ENCODE data around the gene DYNC1I1.

The DYNC1I1 gene

DNA sequence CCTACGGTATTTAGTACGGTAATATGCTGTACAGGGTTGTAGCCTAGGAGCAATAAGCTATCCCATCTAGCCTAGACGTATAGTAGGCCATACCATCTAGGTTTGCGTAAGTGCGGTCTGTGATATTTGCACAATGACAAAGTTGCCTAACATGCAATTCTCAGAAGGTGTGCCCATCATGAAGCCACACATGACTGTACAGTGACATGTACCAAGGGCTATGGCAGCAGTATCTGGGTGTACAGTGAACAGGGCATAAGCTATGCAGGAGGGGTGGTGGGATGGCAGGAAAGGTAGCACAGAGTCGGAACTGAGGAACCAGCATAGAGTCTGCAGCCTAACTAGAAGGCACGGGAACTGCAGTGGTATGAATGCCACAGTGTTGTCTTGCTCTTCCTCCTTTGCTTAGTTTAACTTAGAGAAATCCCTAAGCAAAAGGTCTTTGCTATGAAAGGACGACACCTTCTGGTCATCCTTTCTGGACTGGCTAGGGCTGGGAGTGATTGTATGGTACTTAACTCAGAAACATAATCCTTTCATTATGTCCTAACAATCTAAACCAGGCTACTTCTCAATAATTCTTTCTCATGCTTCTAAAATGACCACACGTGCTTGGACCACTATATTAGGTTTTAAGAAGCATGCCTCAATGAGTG lies 93.5 kb downstream of the DYNC1I1 start:
- peak; percentile 70 for DNase-seq

DNA sequence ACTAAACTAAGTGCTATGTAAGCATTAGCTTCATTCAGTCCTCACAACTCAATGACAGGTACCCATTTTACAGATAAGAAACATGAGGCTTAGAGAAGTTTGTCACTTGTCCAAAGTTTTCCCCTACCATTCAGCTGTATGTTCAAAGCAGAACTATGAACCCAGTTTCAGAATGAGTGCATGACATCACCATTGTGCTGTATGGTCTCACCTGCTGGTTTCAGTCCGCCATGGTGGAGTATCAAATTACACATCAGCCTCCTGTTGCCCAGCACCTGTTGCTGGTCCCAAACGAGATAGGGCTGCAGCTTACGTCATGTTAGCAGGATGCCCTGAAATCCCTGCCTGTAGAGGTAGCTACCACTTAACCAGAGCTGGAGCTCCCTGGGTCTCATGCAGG lies 95.0 kb downstream of the DYNC1I1 start:
- no peak for DNase-seq

DNA sequence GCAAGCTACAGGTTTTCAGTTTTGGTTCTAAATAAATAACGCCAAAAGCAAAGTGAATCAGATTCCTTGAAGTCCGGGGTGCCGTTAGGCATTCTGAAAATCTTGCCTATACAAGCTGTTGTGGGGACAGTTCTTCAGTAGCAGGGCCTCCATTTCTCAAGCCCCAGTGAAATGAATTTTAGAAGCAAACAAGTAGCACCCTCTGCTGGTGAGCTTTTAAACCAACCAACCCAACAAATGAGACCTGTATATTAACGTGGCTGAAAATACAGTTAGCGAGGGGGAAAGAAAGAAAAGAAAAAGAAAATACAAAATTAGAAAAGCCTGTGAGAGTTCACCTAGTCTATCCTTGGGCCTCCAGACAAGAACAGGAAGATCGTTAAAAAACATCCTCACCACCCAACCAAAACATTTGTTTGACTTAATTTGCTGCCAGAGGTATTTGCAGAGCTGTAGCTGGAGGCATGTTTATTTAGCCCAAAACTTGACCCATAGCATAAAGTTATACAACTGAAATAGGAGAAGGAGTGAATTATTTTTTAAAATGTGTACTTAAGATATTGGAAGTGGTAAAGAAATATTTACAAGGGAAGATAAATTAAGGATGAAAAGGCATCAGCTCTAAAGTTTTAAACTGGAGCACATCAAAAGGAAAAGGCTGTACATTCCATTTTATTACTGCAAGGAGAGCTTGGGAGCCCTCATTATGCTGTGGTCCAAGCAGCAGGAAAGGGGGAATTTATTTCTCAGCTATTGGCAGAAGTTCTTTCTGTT lies 98.9 kb downstream of the DYNC1I1 start:
- peak; percentile 91 for DNase-seq

DNA sequence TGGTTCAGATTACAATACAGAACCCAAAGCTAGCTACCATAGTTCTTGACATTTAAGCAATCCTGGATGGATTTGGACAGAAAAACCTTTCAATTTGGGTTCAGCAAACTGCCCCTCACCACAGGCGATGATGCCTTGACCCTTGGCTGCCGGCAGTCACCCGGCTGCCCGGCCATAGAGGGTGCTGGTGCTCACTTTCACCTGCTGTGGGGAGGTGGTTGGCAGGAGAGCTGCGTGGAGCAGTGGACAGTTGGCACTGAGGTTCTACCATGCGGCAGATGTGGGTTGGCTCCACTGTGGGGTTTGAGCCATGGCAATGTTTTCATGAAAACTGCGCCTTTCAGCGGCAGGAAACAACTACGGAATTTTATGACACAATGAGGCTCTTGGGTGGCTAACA lies 99.5 kb downstream of the DYNC1I1 start:
- no peak for DNase-seq

DNA sequence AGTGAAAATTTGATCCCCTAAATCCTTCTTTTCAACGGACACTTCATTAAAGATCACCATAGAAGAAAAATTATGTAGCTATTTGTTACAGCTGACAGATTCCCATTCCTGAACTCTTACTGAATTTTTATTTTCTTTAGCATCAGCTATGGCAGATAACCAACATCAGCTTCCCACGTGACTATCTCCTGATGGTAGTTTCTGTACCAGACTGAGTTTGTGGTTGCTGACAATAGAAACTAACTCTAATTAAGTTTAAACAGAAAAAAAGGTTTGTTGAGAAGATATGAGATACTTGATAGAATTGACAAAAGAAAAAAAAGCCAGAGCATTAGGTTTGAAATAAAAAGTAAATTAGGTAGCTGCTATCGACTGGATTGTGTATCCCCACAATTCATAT lies 101.8 kb downstream of the DYNC1I1 start:
- DNase-seq: no peak

DNA sequence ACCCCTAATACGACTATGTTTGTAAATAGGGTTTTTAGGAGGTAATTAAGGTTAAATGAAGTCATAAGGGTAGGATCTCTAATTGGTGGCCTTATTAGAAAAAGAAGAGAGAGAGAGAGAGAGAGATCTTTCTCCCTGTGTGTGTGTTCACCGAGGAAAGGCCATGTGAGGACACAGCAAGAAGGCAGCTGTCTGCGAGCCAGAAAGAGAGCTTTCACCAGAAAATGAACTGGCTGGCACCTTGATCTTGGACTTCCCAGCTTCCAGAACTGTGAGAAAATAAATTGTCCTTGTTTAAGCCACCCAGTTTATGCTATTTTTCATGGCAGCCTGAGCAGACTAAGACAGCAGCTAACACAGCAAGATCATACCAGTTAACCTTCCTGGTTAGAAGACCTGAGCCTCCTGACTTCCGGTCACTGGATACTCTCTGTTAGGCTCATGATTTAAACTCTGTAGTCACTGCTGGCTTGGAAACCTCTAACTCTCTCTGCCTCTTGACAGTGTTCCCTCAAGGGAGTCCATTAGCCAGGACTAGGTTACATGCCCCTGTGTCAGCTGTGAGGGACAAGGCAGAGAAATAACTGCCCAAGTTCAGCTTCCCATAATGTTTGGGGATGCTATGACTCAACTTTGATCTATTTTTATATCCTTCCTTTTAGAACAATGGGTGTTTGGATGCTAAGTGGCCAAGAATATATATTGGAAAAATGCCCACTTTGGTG lies 102.3 kb downstream of the DYNC1I1 start:
- no peak for DNase-seq

DNA sequence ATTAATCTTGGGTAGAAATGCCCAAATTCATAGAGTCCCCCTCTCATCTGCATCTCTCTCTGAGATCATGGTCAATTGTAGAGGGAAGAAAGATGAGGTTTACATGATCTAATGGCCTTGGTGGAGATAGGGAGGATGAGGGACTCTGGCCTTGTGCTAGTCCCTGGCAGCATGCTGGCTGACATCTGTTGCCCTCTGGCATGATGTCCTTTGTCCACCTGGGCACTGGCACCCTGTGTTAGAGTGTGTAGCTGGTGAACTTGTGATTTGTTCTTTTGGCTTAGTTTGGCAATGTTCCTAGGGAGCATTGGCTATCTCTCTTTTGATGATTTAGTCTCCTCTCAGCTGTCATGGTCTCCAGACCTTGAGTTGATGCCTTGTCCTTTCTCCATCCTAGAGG lies 103.2 kb downstream of the DYNC1I1 start:
- DNase-seq: no peak

DNA sequence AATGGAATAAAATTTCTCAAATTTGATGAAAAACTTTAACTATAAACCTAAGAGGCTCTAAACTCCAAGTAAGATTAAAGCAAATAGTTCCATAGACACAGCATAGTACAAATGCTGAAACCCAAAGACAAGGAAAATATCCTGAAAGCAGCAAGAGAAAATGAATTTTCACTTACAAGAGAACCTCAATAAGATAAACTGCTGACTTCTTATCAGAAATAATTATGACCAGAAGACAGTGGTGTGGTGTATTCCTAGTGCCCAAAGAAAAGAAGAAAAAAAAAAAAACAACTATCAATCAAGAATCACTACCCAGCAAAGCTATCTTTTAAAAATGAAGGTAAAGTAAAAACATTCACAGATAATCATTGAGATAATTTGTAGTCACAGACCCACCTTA lies 106.3 kb downstream of the DYNC1I1 start:
- no peak for DNase-seq

DNA sequence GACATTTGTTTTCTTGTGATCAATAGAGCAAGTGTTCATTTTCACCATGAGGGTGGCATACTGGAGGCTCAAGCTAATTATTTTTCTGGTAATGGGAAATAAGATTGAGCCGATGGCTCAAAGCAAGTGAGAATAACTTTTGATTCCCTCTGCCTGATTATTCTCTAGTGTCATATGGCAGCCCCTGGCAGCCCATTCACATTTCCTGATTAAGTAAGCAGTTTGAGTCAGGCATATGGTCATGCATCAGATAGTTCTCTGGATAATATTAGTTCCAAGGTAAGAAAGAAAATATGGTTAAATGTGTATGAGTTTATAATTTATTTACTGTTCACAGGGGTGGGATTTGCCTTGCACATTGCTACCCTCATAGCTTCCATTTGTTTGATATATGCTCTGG lies 109.2 kb downstream of the DYNC1I1 start:
- no peak for DNase-seq

DNA sequence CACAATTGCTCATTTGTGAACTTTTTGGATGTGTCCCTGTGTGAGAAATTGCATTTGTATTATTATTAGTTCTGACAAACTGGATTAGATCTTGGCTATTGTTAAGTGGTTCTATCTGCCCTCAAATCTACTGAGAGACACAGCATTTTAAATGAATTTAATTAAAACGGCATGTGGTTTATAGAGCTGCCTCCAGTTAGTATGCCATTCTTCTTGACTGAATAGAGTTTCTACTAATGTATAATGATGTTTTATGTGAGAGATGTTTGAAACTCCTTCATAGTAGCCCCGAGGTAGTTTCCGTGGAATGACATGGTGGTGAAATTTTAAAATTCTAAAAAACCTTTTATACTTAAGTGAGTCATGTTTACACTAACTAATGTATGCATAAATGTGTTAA lies 110.9 kb downstream of the DYNC1I1 start:
- no peak for DNase-seq

DNA sequence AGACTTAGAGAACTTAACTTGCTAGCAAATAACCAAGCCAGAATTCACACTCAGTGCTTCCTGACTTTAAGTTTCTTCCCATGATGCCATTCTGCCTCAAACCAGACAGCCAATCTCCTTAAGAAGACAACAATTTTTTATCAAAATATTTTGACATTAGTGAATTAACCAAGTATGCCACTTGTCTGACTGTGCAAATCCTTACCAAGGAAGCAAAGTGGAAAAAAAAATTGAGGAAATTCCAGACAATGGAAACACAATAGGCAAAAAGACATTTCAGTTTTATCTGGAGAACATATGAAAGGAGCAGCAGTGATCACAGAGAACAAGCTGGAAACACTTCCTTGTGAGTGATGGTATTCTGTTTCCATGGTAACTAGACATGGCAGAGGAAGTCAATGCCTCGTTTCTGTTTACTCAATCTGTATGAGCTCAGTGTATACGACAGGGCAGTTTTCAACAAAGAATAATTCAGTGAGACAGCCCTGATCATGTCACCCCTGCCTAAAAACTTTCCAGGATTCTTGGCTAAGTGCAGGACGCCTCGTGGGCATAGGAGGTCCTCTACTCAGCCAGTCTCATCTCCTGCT lies 114.2 kb downstream of the DYNC1I1 start:
- DNase-seq: peak; percentile 34

DNA sequence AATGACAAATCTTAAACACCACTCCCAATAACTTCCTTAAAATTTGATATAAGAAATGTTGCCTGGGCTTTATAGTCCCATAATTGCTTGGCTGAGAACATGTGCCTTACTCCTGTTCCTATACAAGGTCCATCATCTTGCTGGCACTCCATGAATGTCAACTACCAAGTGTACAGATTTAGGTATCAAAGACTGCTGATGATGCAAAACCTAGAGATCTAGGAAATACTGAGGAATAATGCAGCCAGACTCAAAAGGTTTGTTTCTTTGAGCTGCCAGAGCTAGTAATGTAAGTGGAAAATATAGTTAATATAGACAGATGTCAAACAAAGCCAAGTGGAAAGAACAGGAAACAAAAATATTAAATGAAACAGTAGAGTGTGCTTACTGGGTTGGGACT lies 121.1 kb downstream of the DYNC1I1 start:
- DNase-seq: no peak

DNA sequence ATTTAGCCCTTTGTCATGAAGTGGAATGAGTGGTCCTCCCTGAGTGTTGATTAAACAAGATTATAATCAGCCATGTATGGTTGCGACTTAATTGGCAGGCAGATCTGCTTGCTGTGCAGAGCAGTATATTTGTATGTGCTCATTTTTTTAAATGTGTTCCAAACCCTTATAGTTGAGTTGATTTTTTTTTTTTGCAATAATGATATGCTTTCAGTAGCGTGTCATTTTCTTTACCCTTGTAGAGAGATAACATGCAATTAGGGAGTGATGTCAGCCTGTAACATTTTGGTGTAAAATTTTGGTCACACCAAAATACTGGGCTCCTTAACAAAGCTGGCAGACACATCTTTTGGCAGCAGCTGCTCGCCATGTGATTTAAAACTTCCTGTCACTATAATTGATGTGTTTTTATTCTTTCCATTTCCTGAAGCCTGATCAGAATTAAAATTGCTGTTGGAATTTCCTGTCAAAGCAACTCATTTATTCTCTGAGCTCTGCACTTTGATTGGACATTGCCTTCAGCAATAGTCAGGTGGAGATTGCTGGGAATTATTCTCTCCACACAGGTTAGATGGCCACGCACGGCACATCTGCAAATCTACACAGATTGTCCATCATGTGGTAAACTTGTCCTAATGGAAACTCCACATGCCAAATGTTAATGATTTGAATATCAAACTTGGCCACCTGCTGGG lies 125.3 kb downstream of the DYNC1I1 start:
- no peak for DNase-seq

DNA sequence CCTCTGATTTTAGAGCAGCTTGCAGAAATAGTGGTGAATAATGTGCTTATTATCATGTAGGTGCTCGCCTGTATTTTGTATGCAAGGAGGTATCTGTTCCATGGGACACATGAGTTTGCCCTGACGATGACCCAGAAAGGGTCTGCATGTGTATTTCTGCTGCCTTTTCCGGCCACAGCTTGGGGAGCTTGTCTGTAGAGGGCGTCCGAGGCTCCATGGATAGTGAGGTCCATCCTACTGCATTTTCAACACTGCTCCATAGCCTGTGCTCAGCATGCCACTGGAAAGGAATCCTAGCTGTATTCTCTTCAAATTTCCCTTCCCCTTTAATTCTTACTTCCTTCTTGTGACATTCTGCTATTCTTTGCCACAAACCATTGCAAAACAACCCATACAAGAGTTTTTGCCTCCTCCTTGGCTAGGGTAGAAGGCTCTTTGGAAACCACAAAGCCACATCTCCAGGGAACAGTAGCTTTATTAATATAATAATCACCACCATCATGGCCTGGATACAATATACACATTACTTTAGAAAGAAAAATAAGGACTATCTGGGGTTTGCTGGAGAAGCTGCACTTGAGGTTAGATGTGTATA lies 127.7 kb downstream of the DYNC1I1 start:
- DNase-seq: peak; percentile 59

DNA sequence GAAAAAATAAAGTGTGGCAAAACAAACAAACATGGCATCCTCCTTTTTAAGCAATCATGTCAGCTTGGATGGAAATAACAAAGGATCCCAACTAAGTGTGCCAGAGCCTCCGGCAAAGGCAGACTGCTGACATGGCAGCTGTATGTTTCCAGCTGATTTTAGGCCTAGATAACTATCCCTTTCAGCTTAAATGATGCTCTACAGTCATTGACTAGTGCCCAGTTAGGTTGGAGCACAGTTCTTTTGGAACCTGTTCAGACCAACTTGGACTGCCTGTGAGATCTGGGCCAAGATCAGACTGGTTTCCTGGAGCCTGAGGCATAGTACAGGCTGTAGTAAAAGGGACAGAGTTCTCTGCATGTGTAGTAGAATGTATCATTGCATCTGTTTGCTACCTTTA lies 128.7 kb downstream of the DYNC1I1 start:
- DNase-seq: no peak

DNA sequence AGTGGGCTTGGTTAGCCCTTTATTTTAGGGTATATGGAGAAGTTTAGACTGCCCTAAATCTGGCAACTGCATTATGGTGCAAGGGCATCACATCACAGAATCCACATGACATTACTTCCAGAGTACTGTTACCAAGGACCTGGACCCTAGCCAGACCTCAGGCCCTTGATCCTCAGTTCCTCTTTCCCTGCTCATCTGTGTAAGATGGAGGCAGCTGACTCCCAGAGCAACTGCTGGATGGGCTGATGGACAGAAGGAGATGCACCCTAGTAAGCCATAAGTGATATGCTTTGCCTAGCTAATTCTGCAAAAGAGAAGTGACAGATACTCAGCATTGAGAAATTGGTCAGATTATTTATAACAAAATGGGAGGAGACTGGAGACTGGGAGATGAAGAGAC lies 131.7 kb downstream of the DYNC1I1 start:
- peak; percentile 47 for DNase-seq

DNA sequence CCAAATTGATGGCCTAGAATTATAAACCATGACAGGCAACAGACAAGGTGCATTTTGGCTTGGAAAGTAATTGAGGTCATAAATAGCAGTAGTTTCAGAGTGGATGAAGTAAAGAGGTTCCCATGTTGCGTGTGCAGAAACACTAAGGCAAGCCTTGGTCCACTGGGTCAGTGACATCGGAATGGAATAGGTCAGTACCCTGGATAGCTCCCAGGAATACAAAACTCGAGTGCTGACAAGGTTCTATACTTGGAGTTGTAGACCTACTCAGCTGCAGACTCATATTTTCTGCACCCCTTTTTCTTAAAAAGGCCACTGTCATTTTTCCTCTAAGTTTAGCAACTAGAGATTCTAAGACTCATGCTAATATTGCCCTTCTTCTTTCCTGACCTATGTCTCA lies 132.8 kb downstream of the DYNC1I1 start:
- peak; percentile 45 for DNase-seq

DNA sequence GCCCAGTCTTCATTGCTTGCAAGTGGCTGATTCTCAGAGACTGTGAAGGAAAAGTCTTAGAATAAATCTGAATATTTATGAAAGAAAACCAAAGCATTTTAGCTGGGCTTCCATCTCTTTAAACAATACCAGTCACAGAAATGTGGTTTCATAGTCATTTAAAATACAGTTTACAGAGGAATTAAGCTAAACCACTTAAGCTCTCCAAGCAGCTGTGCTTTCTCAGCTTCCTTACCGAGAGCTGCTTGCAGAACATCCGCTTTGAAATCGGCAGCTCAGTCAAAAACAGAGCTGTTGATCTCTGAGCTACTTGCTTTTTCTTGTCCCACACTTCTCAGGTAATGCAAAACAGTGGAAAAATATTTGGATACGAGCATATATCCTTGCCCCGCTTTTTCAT lies 134.5 kb downstream of the DYNC1I1 start:
- DNase-seq: no peak

DNA sequence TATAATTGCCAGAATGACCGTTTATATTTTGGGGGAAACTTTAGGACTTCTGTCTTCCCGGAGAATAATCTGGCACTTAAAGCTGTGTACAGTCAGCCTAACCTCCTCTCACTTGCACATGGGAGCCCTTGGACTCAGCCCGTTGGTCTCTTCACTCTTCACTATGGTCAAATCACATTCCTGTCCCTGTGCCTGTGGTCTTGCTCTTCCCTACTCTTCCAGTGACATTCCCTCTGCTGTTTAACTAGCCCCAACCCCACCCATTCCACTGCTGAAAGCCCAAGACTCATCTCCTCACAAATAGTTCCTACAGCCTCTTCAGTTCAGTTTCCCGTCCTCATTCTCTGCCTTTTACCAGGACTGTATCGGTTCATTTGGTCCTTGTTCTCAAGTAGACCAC lies 135.0 kb downstream of the DYNC1I1 start:
- DNase-seq: no peak

DNA sequence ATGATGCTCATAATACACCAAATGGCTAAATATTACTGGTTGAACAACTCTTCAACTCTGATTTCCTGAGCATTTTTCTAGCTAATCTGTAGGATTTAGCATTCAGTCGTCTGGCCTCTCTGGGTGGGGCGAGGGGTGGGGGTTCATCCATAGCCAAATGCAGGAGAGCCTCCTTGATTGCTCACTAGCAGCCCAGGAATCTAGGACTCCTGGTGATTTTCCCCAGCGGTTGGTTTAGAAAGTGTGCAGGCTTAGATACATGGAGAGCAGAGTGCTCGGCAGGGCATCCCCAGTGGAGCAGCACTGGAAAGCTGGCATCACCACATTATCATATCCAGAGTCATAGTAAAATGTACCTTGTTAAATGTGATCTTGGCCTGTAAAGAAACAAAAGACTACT lies 136.1 kb downstream of the DYNC1I1 start:
- no peak for DNase-seq

DNA sequence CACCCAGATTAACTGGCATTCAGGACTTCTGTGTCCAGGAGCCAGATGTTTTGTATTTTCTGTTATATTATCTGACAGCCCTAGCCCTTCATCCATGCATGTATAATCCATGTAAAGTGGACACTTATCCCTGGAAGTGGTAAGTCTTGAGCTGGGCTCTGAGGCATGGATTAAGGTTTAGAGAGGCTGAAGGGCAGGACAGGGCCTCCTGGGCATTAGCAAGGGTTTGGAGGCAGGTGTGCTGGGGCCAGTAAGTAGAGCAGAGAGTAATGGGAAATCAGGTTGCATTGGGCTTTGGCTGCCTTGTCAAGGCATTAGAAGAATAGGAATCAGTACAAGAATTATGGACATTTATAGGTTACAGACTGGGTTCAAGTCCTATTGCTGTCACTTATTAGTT lies 138.0 kb downstream of the DYNC1I1 start:
- DNase-seq: no peak

DNA sequence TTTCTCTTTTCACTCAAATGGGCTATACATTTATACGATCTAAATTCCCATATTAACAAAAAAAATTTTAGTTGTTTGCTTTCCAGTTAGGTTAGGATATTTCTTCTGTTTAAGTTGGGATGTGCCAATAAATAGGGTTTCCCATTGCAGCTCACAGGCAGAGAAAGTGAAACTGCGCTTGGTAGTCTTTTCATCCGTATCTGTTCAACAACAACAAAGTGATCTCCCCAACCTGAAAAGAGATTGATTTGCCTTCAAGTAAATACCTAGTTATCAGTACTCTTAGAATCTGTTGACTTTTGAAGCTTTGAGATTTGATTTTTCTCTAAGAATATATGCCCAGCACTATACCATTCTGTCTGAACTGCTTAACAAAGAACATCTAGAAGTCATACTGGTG lies 143.4 kb downstream of the DYNC1I1 start:
- DNase-seq: peak; percentile 70
